PC-9 (cell line): ENCODE measurements around the gene HJV.

ENCODE experiments used
- CTCF ChIP-seq: fragments of 200-600 bp; sonication (generic); conservative IDR thresholded peaks from 2 replicates; pipeline ENCODE4 v1.6.1; 2017; ENCODE audit warnings: mixed run types, antibody characterized with exemption, mild to moderate bottlenecking, moderate library complexity
- EZH2 ChIP-seq: fragments of 200-600 bp; sonication (generic); IDR thresholded peaks from 2 replicates; pipeline ENCODE4 v1.8.0; 2017; ENCODE audit warnings: antibody characterized with exemption, low read depth

- no peak for TF ChIP-seq CTCF
- no peak for TF ChIP-seq EZH2
Observed at GRCh38 chr1:146019231-146020057, 2.1 kb downstream of the HJV start.
